HG02938 (cell line): ENCODE data around the gene TRAM1L1.
A peak's percentile ranks its signal among the peaks of the same experiment; 100 is the strongest.

Experiments used
- ATAC-seq: cut with Tn5 transposase; IDR thresholded peaks from one replicate; pipeline ENCODE4 v1.9.1; 2021; ENCODE audit warnings: mild to moderate bottlenecking, moderate library complexity; ENCODE audit not compliant: unreplicated experiment

Gene TRAM1L1

DNA sequence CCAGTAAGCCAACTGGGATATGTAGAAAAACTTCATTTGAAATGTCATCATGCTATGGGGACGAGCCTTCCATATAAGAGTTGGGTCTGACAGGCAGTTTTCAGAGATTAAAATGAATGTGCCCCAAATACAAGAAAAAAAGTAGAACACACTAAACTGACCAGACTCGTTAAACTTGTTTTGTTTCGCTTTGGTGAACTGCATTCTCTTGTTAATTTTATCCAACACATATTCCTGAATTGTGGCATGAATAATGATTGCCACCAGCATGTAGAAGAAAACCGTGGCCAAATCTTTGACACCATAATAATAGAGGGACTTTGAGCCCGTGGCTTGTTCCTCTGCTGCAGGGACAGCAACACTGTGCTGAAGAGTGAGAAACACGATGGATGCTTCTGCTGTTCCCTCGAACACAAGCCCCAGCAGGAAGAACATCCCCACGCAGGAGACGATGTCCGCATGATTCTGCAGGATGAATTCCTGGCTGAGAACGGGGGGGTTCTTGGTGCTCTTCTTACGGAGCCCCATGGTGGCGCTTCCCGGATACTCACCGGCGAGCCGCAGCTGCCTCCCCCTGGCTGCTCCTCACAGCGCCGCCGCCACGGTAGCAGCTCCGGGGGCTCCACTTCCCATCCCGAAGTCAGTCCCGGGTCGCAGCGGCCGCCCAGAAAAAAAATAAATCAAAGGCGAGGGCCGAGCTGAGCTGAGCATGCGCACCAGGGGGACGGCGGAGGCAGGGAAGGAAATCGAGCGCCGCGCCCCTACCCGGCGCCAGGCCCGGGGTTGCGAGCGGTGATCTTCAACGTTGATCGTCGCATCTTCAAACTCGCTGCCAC is at the start of gene TRAM1L1:
Gene TRAM1L1, minus strand, starts transcription at position 711 of the 836 bp plus-strand sequence. Its CDS starts 183 bp downstream, at position 528.
- peak; percentile 76 for ATAC-seq

DNA sequence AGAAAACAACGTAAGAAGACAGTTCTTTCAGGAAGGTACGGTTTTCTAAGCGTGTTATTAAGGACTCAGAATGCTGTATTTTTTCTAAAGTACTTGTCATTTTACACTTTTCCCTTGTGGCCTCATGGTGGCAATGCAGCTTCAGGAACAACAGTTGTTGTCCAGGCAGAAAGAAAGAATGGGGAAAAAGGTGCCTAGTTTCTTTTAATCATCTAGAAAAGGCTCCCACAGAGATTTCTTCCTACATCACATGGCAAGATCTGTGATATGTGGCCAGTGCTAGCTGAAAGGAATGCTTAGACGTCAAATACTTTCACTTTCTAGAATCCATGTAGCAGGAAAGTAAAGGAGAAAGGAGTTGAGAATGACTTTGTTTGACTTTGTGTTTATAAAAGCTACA is 49.0 kb upstream of the TRAM1L1 start:
- no peak for ATAC-seq

- ATAC-seq, result no peak
These were observed 11.5 kb upstream of the TRAM1L1 start for GRCh38 chr4:117096886-117097285.

DNA sequence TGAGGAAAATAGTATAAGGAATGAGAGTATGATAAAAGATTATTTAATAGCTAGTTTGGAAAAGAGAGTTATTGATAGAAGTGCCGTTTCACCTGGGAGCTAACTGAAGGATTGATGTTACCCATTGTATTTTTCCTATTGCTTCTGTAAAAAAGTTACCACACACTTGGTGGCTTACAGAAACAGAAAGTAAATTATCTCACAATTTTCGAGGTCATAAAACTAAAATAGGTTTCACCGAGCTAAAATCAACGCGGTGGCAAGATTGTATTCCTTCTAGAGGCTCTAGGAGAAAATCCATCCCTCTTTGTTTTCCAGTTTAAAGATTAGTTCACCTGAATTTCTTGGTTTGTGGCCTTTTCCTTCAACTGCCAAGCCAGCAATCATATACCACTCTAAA is 11.1 kb upstream of the TRAM1L1 start:
- ATAC-seq, result no peak

GRCh38 chr4:117093571-117093970 is 8.2 kb upstream of the TRAM1L1 start:
- ATAC-seq, result no peak

- no peak for ATAC-seq
These were observed 7.6 kb downstream of the TRAM1L1 start for GRCh38 chr4:117077760-117078159.

DNA sequence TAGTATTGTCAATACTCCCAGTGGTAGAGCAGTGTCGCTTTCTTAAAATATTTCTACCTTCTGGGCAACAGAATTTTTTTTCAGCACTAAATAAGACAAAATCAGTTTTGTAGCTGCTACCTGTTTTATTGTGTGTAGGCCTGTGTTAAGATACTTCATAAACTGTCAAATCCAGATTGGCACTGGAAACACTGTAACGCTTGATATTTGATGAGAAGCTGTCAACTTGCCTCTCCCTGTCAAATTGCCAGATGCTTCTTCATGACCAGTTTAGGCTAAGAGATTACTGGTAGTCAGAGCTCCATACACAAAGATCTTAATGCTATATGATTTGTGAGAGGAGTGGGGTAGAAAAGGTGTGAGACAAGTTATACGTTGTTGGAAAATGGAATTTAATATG is 17.3 kb downstream of the TRAM1L1 start:
- ATAC-seq, result no peak

DNA sequence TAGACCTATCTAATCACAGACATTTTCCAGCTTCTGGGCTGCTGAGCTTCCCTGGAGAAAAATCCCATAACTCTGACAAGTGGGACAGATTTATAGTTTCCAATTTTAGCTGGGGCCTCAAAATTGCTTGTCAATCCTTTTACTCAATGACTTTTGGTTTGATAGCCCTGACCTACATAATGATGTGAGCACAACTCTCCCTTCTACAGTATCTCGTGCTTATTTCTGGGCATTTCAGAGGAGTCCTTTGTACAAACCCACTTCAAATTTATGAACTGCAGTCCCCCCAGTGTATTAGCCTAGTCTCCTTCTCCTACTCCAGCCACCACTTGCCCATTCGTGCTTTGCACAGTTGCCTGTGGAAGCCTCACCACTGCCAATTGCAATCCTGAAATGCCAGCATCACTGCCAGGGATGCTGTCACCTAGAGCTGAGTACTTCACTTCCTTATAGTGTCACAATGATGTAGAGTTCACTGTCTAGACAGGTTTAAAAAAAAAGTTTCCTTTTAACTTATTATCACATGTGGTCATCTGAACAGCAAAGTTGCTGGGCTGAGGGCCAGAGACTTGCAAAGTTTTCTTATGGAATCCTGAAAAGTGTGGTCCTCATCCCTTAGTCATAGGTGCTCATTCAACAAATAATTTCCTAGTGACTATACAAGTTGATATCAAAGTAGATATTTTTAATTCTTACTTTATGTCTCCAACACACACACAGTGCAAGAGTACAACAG is 21.2 kb downstream of the TRAM1L1 start:
- no peak for ATAC-seq

GRCh38 chr4:117042962-117043361 is 42.4 kb downstream of the TRAM1L1 start:
- ATAC-seq, result no peak
